Keratinocyte (primary cell): ENCODE results near the gene ZSCAN5A. TPM values are rescaled to one million over a fixed set of nuclear protein-coding genes. Genes with fewer than 3 reads are reported as not detected.

Source experiments
- DNase-seq: peaks from one replicate; pipeline ENCODE4 v3.0.0-alpha.2; 2011; ENCODE audit warnings: low read depth, missing footprints, low spot score
- FAIRE-seq: peaks from 2 replicates; lab custom pipeline; 2011; peaks lifted over from hg19 to GRCh38; lab: Jason Lieb, UNC
- H2AFZ ChIP-seq: 2 replicates; pipeline ENCODE4 v1.6.0; 2012; ENCODE audit warnings: low read length, control low read depth, inconsistent platforms; ENCODE audit not compliant: control insufficient read depth
- H3K27ac ChIP-seq: 2 replicates; pipeline ENCODE4 v1.5.1; 2011; ENCODE audit warnings: low read length; ENCODE audit not compliant: control insufficient read depth, insufficient read depth
- H3K27me3 ChIP-seq: 3 replicates; pipeline ENCODE4 v1.6.0; 2011; ENCODE audit warnings: low read length; ENCODE audit not compliant: control insufficient read depth, insufficient read depth; ENCODE audit errors: extremely low read depth
- H3K36me3 ChIP-seq, 2 experiments: 2 replicates in 1 of 2; 3 replicates in 1 of 2; pipeline ENCODE4 v1.5.1; 2011; ENCODE audit warnings: low read length in 2 of 2, mild to moderate bottlenecking in 1 of 2; ENCODE audit not compliant: control insufficient read depth in 2 of 2, insufficient read depth in 2 of 2; ENCODE audit errors: extremely low read depth in 1 of 2
- H3K4me1 ChIP-seq: 3 replicates; pipeline ENCODE4 v1.5.1; 2011; ENCODE audit warnings: low read length; ENCODE audit not compliant: control insufficient read depth, insufficient read depth; ENCODE audit errors: extremely low read depth
- H3K4me2 ChIP-seq: 3 replicates; pipeline ENCODE4 v1.6.0; 2011; ENCODE audit warnings: low read depth, low read length; ENCODE audit not compliant: control insufficient read depth, insufficient read depth; ENCODE audit errors: extremely low read depth
- H3K4me3 ChIP-seq, 3 experiments: fragments of 200-600 bp in 1 of 3; sonication (generic) in 1 of 3; 2 replicates in 2 of 3; 3 replicates in 1 of 3; pipeline ENCODE4 v1.5.1; 2011 to 2016; ENCODE audit warnings: low read length in 3 of 3, mild to moderate bottlenecking in 3 of 3, control low read depth in 2 of 3, inconsistent platforms in 1 of 3, low read depth in 1 of 3, mixed read lengths in 1 of 3, mixed run types in 1 of 3, moderate library complexity in 1 of 3; ENCODE audit not compliant: control insufficient read depth in 2 of 3, insufficient read depth in 2 of 3; ENCODE audit errors: extremely low read depth in 1 of 3
- H3K79me2 ChIP-seq: 2 replicates; pipeline ENCODE4 v1.6.0; 2012; ENCODE audit warnings: low read length; ENCODE audit not compliant: control insufficient read depth, insufficient read depth
- H3K9ac ChIP-seq: 3 replicates; pipeline ENCODE4 v1.6.0; 2011; ENCODE audit warnings: low read length; ENCODE audit not compliant: control insufficient read depth, insufficient read depth; ENCODE audit errors: extremely low read depth
- H3K9me1 ChIP-seq: 3 replicates; pipeline ENCODE4 v1.6.0; 2011; ENCODE audit warnings: low read length; ENCODE audit not compliant: control insufficient read depth, insufficient read depth; ENCODE audit errors: extremely low read depth
- H3K9me3 ChIP-seq: 2 replicates; pipeline ENCODE4 v1.5.1; 2012; ENCODE audit warnings: low read depth, low read length; ENCODE audit not compliant: control insufficient read depth
- H4K20me1 ChIP-seq: 3 replicates; pipeline ENCODE4 v1.6.0; 2011; ENCODE audit warnings: low read length; ENCODE audit not compliant: control insufficient read depth, insufficient read depth; ENCODE audit errors: extremely low read depth
- EZH2 ChIP-seq: IDR thresholded peaks from one replicate; pipeline ENCODE4 v1.6.1; 2012; ENCODE audit warnings: inconsistent platforms, mild to moderate bottlenecking, low read length, moderate library complexity
- dilution Hi-C: fragments of 300-500 bp; cut with MboI; formaldehyde crosslinking; loops from one replicate; pipeline ENCODE4 v1.7.0; 2020; ENCODE audit warnings: low sequenced_read_pairs; ENCODE audit not compliant: extremely low pct_ligation_motif_present
- polyA plus RNA-seq, 5 experiments: library from polyadenylated mRNA; depleted of rRNA in 3 of 5; stranded (reverse) in 3 of 5; stranded (forward) in 1 of 5; unstranded in 1 of 5; fragments of >200 nt; gene quantifications; 1 replicate in 1 of 5; 2 replicates in 3 of 5; 3 replicates in 1 of 5; pipeline versions ENCODE4 v1.2.1 to v1.2.3, GENCODE V29; 2011 to 2012; ENCODE audit warnings: missing spikeins in 2 of 5, low read depth in 1 of 5, low replicate concordance in 1 of 5
- TF ChIP-seq, protein P1 (sequence below), 3 experiments: IDR thresholded peaks in 1 of 3; conservative IDR thresholded peaks in 1 of 3; optimal IDR thresholded peaks in 1 of 3; 2 replicates in 2 of 3; 3 replicates in 1 of 3; pipeline versions ENCODE3 to v1.5.1; 2011; ENCODE audit warnings: low read length in 3 of 3, mild to moderate bottlenecking in 3 of 3, moderate library complexity in 2 of 3, control low read depth in 1 of 3, inconsistent platforms in 1 of 3; ENCODE audit not compliant: insufficient read depth in 2 of 3; ENCODE audit errors: extremely low read depth in 1 of 3

The ZSCAN5A gene
- polyA plus RNA-seq, 1 donor (not counting 4 experiments of a cell fraction or from before 2014, with no cell fraction given): 6.1 TPM

DNA sequence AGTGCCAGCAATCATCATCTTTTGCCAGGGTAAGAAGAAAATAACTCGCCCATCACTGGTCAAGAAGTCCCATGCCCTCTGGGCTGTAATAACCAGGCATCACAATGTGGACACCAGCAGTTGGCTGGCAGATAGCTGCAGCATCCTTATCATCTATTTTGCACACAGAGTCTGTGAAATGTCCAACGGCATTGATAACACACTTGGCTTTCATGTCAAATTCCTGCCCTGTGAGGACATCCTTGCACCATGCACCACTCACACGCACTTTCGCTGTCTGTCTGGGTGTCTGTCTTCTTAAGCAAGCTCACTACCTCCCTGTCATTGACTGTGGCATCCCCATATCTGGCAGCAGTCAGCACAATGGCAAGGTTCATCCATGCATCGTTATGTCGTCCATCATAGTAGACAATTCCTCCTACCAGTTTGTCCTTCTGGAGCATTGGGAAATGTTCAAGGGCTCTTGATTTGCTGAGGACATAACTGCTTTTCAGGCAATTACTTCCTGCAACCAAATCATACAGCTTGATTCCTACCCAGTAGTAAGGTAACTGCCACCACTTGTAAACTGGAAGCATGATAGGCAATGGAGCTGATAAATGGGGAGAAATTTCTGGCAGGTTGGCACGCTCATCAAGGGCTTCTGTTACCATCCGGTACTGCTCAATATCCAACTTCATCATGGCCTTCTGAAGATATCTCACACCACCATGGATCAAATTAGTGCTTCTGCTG is 6.8 kb upstream of the ZSCAN5A start:
- Histone ChIP-seq H3K9ac (no peak overlapping the region), H3K4me3 (no peak overlapping the region), H3K27ac (no peak overlapping the region), H3K4me2 (no peak overlapping the region), H3K4me1 (peaks cover 4% of the 10 kb centered on the region), H3K36me3 (no peaks in the 10 kb centered on the region), H3K79me2 (no peaks in the 10 kb centered on the region), H4K20me1 (no peaks in the 10 kb centered on the region), H3K9me3 (no peaks in the 10 kb centered on the region), H3K9me1 (no peaks in the 10 kb centered on the region), H2AFZ (no peak overlapping the region), H3K27me3 (no peaks in the 10 kb centered on the region)
- dilution Hi-C loops: no loop called here
- FAIRE-seq (no peak), DNase-seq (no peak)
- TF ChIP-seq, protein P1, sequence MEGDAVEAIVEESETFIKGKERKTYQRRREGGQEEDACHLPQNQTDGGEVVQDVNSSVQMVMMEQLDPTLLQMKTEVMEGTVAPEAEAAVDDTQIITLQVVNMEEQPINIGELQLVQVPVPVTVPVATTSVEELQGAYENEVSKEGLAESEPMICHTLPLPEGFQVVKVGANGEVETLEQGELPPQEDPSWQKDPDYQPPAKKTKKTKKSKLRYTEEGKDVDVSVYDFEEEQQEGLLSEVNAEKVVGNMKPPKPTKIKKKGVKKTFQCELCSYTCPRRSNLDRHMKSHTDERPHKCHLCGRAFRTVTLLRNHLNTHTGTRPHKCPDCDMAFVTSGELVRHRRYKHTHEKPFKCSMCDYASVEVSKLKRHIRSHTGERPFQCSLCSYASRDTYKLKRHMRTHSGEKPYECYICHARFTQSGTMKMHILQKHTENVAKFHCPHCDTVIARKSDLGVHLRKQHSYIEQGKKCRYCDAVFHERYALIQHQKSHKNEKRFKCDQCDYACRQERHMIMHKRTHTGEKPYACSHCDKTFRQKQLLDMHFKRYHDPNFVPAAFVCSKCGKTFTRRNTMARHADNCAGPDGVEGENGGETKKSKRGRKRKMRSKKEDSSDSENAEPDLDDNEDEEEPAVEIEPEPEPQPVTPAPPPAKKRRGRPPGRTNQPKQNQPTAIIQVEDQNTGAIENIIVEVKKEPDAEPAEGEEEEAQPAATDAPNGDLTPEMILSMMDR (optimal IDR thresholded peaks at IDR 0.05 in 1 of 3, IDR thresholded peaks at IDR 0.05 in 1 of 3, conservative IDR thresholded peaks at IDR 0.05 in 1 of 3; ENCODE audit: extremely low read depth in 1 of 3, insufficient read depth in 2 of 3, low read length in 3 of 3): no peak
- TF ChIP-seq EZH2: no peak

DNA sequence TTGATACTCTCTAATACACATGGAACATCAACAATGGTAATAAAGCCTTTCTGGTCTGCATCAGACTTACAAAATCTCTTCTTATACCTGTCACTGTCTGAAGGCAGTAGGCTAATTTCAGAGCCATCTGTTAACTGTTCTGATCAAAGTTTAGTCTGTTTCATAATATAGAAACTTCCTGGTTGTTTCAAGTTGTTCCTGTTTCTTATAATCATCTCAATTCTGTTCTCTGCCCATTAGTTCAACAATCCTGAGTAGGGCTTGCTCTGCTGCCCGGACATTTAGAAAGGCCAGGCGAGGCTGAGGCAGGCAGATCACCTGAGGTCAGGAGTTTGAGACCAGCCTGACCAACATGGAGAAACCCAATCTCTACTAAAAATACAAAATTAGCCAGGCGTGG is 5.4 kb upstream of the ZSCAN5A start:
- Histone ChIP-seq H3K4me3 (no peak overlapping the region), H4K20me1 (no peaks in the 10 kb centered on the region), H3K27ac (no peak overlapping the region), H3K4me2 (no peak overlapping the region), H3K9me3 (no peaks in the 10 kb centered on the region), H3K9ac (no peak overlapping the region), H3K27me3 (no peaks in the 10 kb centered on the region), H2AFZ (no peak overlapping the region), H3K9me1 (no peaks in the 10 kb centered on the region), H3K36me3 (no peaks in the 10 kb centered on the region), H3K4me1 (peaks cover 12% of the 10 kb centered on the region), H3K79me2 (peaks cover 6% of the 10 kb centered on the region)
- FAIRE-seq: no peak
- TF ChIP-seq, protein P1 (optimal IDR thresholded peaks at IDR 0.05 in 1 of 3, IDR thresholded peaks at IDR 0.05 in 1 of 3, conservative IDR thresholded peaks at IDR 0.05 in 1 of 3; ENCODE audit: extremely low read depth in 1 of 3, insufficient read depth in 2 of 3, low read length in 3 of 3): no peak
- no peak for TF ChIP-seq EZH2
- dilution Hi-C loops: no loop called here
- no peak for DNase-seq
